GM12878 (cell line): ENCODE data around the gene MPIG6B. TPM values are rescaled to one million over a fixed set of nuclear protein-coding genes. Genes with fewer than 3 reads are reported as not detected.

ENCODE experiments used
- ATAC-seq: fragments of 200-7000 bp; cut with Tn5 transposase; 3 replicates; pipeline ENCODE4 v1.9.1; 2020; ENCODE audit warnings: mild to moderate bottlenecking, moderate library complexity
- BruUV-seq: library from RNA; stranded (reverse); fragments of 400-500 nt; replicated peaks from 2 replicates; lab custom pipeline; 2021; lab: Mats Ljungman, UMichigan
- CTCF ChIA-PET: fragments of 300-600 bp; sonication (Branson Sonifier 250); formaldehyde crosslinking; extraction: SDS; loops from one replicate; lab custom pipeline; 2021; ENCODE audit warnings: inconsistent platforms; lab: Yijun Ruan, JAX
- POLR2A ChIA-PET: fragments of 350-600 bp; formaldehyde crosslinking; extraction: SDS; loops from one replicate; lab custom pipeline; 2021; ENCODE audit warnings: inconsistent platforms; lab: Charles Lee
- RAD21 ChIA-PET: fragments of 300-600 bp; sonication (Branson Sonifier 250); formaldehyde crosslinking; loops from one replicate; lab custom pipeline; 2023; ENCODE audit warnings: antibody characterized with exemption; ENCODE audit not compliant: unreplicated experiment; lab: Charles Lee
- SMC1A ChIA-PET: fragments of 300-600 bp; sonication (Branson Sonifier 250); formaldehyde crosslinking; loops from one replicate; lab custom pipeline; 2023; ENCODE audit not compliant: unreplicated experiment, uncharacterized antibody; lab: Charles Lee
- DNase-seq: peaks from one replicate; pipeline ENCODE4 v3.0.0-alpha.2; 2011; ENCODE audit warnings: low read depth, low spot score
- FAIRE-seq: peaks from 3 replicates; lab custom pipeline; 2011; peaks lifted over from hg19 to GRCh38; lab: Jason Lieb, UNC
- H2AFZ ChIP-seq: 2 replicates; pipeline ENCODE4 v1.6.0; 2011; ENCODE audit warnings: low read depth, low read length, control low read depth; ENCODE audit not compliant: control insufficient read depth
- H3K27ac ChIP-seq: 2 replicates; pipeline ENCODE4 v1.5.1; 2011; ENCODE audit warnings: control low read depth; ENCODE audit not compliant: control insufficient read depth, insufficient read depth
- H3K27me3 ChIP-seq, 2 experiments: replicated peaks in 1 of 2; 2 replicates each; pipeline versions ENCODE4 v1.6.0 to v1.6.1; 2011; ENCODE audit warnings: low read length in 1 of 2; ENCODE audit not compliant: control insufficient read depth in 2 of 2, insufficient read depth in 2 of 2
- H3K36me3 ChIP-seq, 2 experiments: 2 replicates each; pipeline ENCODE4 v1.5.1; 2011; ENCODE audit warnings: low read length in 1 of 2; ENCODE audit not compliant: control insufficient read depth in 2 of 2, insufficient read depth in 2 of 2
- H3K4me1 ChIP-seq: 2 replicates; pipeline ENCODE4 v1.6.1; 2011; ENCODE audit warnings: mild to moderate bottlenecking, low read length, moderate library complexity, mixed read lengths; ENCODE audit not compliant: control insufficient read depth, insufficient read depth
- H3K4me2 ChIP-seq: 2 replicates; pipeline ENCODE4 v1.6.0; 2011; ENCODE audit warnings: control low read depth; ENCODE audit not compliant: control insufficient read depth, insufficient read depth
- H3K4me3 ChIP-seq: fragments of 200-600 bp; sonication (generic); 2 replicates; pipeline ENCODE4 v1.5.1; 2016
- H3K79me2 ChIP-seq: 2 replicates; pipeline ENCODE4 v1.6.0; 2011; ENCODE audit warnings: low read length; ENCODE audit not compliant: control insufficient read depth, insufficient read depth
- H3K9ac ChIP-seq: 2 replicates; pipeline ENCODE4 v1.8.0; 2011; ENCODE audit warnings: low read length, control low read depth, mixed read lengths; ENCODE audit not compliant: control insufficient read depth, insufficient read depth
- H3K9me3 ChIP-seq: replicated peaks from 3 replicates; pipeline ENCODE4 v1.5.1; 2011; ENCODE audit warnings: mild to moderate bottlenecking, low read length; ENCODE audit not compliant: control insufficient read depth, insufficient read depth
- H4K20me1 ChIP-seq: 2 replicates; pipeline ENCODE4 v1.6.0; 2011; ENCODE audit not compliant: control insufficient read depth, insufficient read depth
- CUX1 ChIP-seq: IDR thresholded peaks from 2 replicates; pipeline ENCODE4 v1.6.1; 2012; ENCODE audit warnings: improper control_type of control experiment, low read depth, low read length; ENCODE audit not compliant: insufficient replicate concordance
- HDGF ChIP-seq: fragments of 450-650 bp; IDR thresholded peaks from 2 replicates; pipeline ENCODE4 v1.6.1; 2016; ENCODE audit warnings: antibody characterized with exemption
- LARP7 ChIP-seq: fragments of 450-650 bp; IDR thresholded peaks from 2 replicates; pipeline ENCODE4 v1.6.1; 2017; ENCODE audit warnings: mild to moderate bottlenecking
- MEF2B ChIP-seq: fragments of 450-650 bp; IDR thresholded peaks from 2 replicates; pipeline ENCODE4 v1.6.1; 2018; ENCODE audit warnings: mild to moderate bottlenecking, moderate library complexity; ENCODE audit not compliant: partially characterized antibody, poor library complexity, severe bottlenecking
- NBN ChIP-seq: fragments of 450-650 bp; IDR thresholded peaks from 2 replicates; pipeline ENCODE4 v1.6.1; 2016
- NR2C2 ChIP-seq: IDR thresholded peaks from 2 replicates; pipeline ENCODE4 v1.6.1; 2011; ENCODE audit warnings: borderline replicate concordance, low read depth; ENCODE audit not compliant: control insufficient read depth, insufficient read length
- POLR2AphosphoS5 ChIP-seq: IDR thresholded peaks from 2 replicates; pipeline ENCODE4 v1.6.1; 2011; ENCODE audit warnings: mild to moderate bottlenecking, low read length, inconsistent platforms
- RAD51 ChIP-seq: fragments of 450-650 bp; IDR thresholded peaks from 2 replicates; pipeline ENCODE4 v1.6.1; 2016; ENCODE audit warnings: moderate library complexity, mild to moderate bottlenecking, inconsistent platforms
- RB1 ChIP-seq: fragments of 450-650 bp; formaldehyde crosslinking; IDR thresholded peaks from 2 replicates; pipeline ENCODE4 v1.6.1; 2017; ENCODE audit warnings: mild to moderate bottlenecking, borderline replicate concordance
- RUNX3 ChIP-seq: IDR thresholded peaks from 2 replicates; pipeline ENCODE4 v1.6.1; 2012; ENCODE audit warnings: low read length, inconsistent platforms
- WRNIP1 ChIP-seq: IDR thresholded peaks from 2 replicates; pipeline ENCODE4 v1.6.1; 2011; ENCODE audit warnings: low read depth, low read length, improper control_type of control experiment, borderline replicate concordance
- ZNF217 ChIP-seq: fragments of 450-650 bp; IDR thresholded peaks from 2 replicates; pipeline ENCODE4 v1.6.1; 2017; ENCODE audit warnings: antibody characterized with exemption, mild to moderate bottlenecking
- ZNF274 ChIP-seq: IDR thresholded peaks from one replicate; pipeline ENCODE4 v1.8.0; 2011; ENCODE audit not compliant: insufficient read length, insufficient read depth
- WGBS: methylation state at CpG from one replicate; pipeline ENCODE4 v1.1.6; 2016; ENCODE audit warnings: low lambda C conversion rate; ENCODE audit not compliant: insufficient replicate concordance, insufficient coverage; ENCODE audit errors: missing lambda C conversion rate; 5-methylcytosine and 5-hydroxymethylcytosine counted together
- in situ Hi-C: fragments of 300-500 bp; cut with MboI; formaldehyde crosslinking; loops from 9 replicates; pipeline ENCODE4 v1.14.3; 2018; ENCODE audit warnings: mixed read lengths
- intact Hi-C: fragments of 100-400 bp; cut with micrococcal nuclease; formaldehyde crosslinking; loops from one replicate; pipeline ENCODE4 v1.14.2; 2022; ENCODE audit not compliant: unreplicated experiment
- polyA plus RNA-seq, 11 experiments: library from polyadenylated mRNA; depleted of rRNA in 4 of 11; unstranded in 6 of 11; stranded (reverse) in 5 of 11; fragments of >200 nt; fragmentation: Nextera tagmentation in 4 of 11; fragmentation: Illumina TruSeq in 1 of 11; extraction: Ambion mirVana in 4 of 11; extraction: Trizol in 1 of 11; gene quantifications; 1 replicate in 1 of 11; 2 replicates in 10 of 11; pipeline versions ENCODE4 v1.2.1 to v1.2.3, GENCODE V29; 2011 to 2016; ENCODE audit warnings: inconsistent platforms in 2 of 11, missing spikeins in 2 of 11, low read depth in 1 of 11
- total RNA-seq, 4 experiments: library from RNA; depleted of rRNA in 3 of 4; stranded (reverse); fragments of >200 nt in 3 of 4; fragmentation: Illumina TruSeq in 1 of 4; extraction: Trizol in 1 of 4; gene quantifications; 2 replicates each; pipeline versions ENCODE4 v1.2.1 to v1.2.3, GENCODE V29; 2013 to 2021

The MPIG6B gene
- total and polyA plus RNA-seq, 10 of the 15 experiments (the other 5 are each of a cell fraction or from before 2014, with no cell fraction given) = not detected

GRCh38 chr6:31687321-31687720 lies 35.9 kb upstream of the MPIG6B start:
- RAD21 ChIA-PET = no interaction called here

GRCh38 chr6:31687860-31688693 lies 35.1 kb upstream of the MPIG6B start:
- Histone ChIP-seq H3K79me2 (no peaks in the 10 kb centered on the region), H3K4me3 (no peak overlapping the region), H3K36me3 (peaks cover 7 to 35% of the 10 kb centered on the region in 2 experiments; a peak in 3 of 4 replicates), H3K9me3 (no peaks in the 10 kb centered on the region), H3K9ac (no peak overlapping the region), H3K4me2 (no peak overlapping the region), H4K20me1 (no peaks in the 10 kb centered on the region), H3K27me3 (no peaks in the 10 kb centered on the region), H3K4me1 (no peaks in the 10 kb centered on the region), H3K27ac (no peak overlapping the region), H2AFZ (no peak overlapping the region)
- FAIRE-seq = no peak
- SMC1A ChIA-PET = interaction anchor here (0.6 kb wide), 1 partner anchor 42 kb away, joined by 3 read pairs; no protein-coding TSS in a partner anchor
- TF ChIP-seq RAD51 (no peak), ZNF274 (no peak), ZNF217 (no peak), NBN (no peak), WRNIP1 (no peak), MEF2B (no peak), NR2C2 (no peak), LARP7 (no peak), HDGF (no peak), CUX1 (no peak), RB1 (no peak)
- no peak for DNase-seq
- POLR2A ChIA-PET = no interaction called here
- 84% methylated on average over 14 of the region's 14 CpGs for WGBS
- in situ Hi-C loops (no loop called here), intact Hi-C loops (no loop called here)
- ATAC-seq = no peak
- no TSS peak for BruUV-seq
- CTCF ChIA-PET = interaction anchor here (1.1 kb wide), 1 partner anchor 190 kb away, joined by 3 read pairs; no protein-coding TSS in a partner anchor
- RAD21 ChIA-PET = no interaction called here

More at GRCh38 chr6:31687321-31687720, 35.9 kb upstream of the MPIG6B start:
- Histone ChIP-seq H3K9me3 (no peaks in the 10 kb centered on the region), H3K27ac (no peak overlapping the region), H3K36me3 (peaks cover 7 to 31% of the 10 kb centered on the region in 2 experiments; a peak in 3 of 4 replicates), H3K4me3 (no peak overlapping the region), H3K27me3 (no peaks in the 10 kb centered on the region), H2AFZ (no peak overlapping the region), H3K4me2 (no peak overlapping the region), H3K79me2 (no peaks in the 10 kb centered on the region), H3K9ac (no peak overlapping the region), H3K4me1 (no peaks in the 10 kb centered on the region), H4K20me1 (no peaks in the 10 kb centered on the region)
- ATAC-seq (no peak), FAIRE-seq (no peak), DNase-seq (no peak)
- intact Hi-C loops (no loop called here), in situ Hi-C loops (no loop called here)
- POLR2A ChIA-PET = no interaction called here
- WGBS = 85% methylated on average over 8 of the region's 8 CpGs
- SMC1A ChIA-PET = no interaction called here
- CTCF ChIA-PET = interaction anchor here (1.2 kb wide), 2 partner anchors 25 to 83 kb away, joined by 3 to 4 read pairs; no protein-coding TSS in a partner anchor
- TF ChIP-seq POLR2AphosphoS5 = peak; percentile 27; the same call in 1 of the 2 replicates
- no peak for TF ChIP-seq RUNX3
- TSS peak; percentile 22 for BruUV-seq
